Trophoblast cell (in vitro differentiated cells and primary cell): ENCODE results near the gene LY86.

Experiments
- DNase-seq, 2 donors: peaks; one replicate each; pipeline ENCODE4 v3.0.0-alpha.2; 2016
- H2AFZ ChIP-seq: 2 replicates; pipeline ENCODE4 v1.6.1; 2013; ENCODE audit warnings: low read length, moderate library complexity, mild to moderate bottlenecking; ENCODE audit not compliant: insufficient read depth, poor library complexity
- H2AK5ac ChIP-seq: 2 replicates; pipeline ENCODE4 v1.6.1; 2013; ENCODE audit warnings: mild to moderate bottlenecking, low read length
- H2BK120ac ChIP-seq: 2 replicates; pipeline ENCODE4 v1.6.1; 2013; ENCODE audit warnings: low read length, mild to moderate bottlenecking, moderate library complexity; ENCODE audit not compliant: insufficient read depth, poor library complexity
- H2BK12ac ChIP-seq: 2 replicates; pipeline ENCODE4 v1.6.1; 2013; ENCODE audit warnings: mild to moderate bottlenecking, low read length, moderate library complexity
- H2BK5ac ChIP-seq: 2 replicates; pipeline ENCODE4 v1.6.1; 2013; ENCODE audit warnings: low read length, low read depth, moderate library complexity, mild to moderate bottlenecking; ENCODE audit not compliant: poor library complexity
- H3K14ac ChIP-seq: 2 replicates; pipeline ENCODE4 v1.6.1; 2013; ENCODE audit warnings: mild to moderate bottlenecking, low read length
- H3K18ac ChIP-seq: 2 replicates; pipeline ENCODE4 v1.6.1; 2013; ENCODE audit warnings: mild to moderate bottlenecking, low read length
- H3K23ac ChIP-seq: 2 replicates; pipeline ENCODE4 v1.6.1; 2013; ENCODE audit warnings: low read length
- H3K27ac ChIP-seq: 2 replicates; pipeline ENCODE4 v1.5.1; 2013; ENCODE audit warnings: low read depth, mild to moderate bottlenecking, inconsistent platforms, low read length, moderate library complexity
- H3K27me3 ChIP-seq: 2 replicates; pipeline ENCODE4 v1.6.1; 2013; ENCODE audit warnings: inconsistent platforms, mild to moderate bottlenecking, low read length, moderate library complexity; ENCODE audit not compliant: insufficient read depth
- H3K36me3 ChIP-seq, 2 experiments: 1 replicate in 1 of 2; 2 replicates in 1 of 2; pipeline ENCODE4 v1.6.1; 2013; ENCODE audit warnings: low read length in 2 of 2, mild to moderate bottlenecking in 2 of 2, moderate library complexity in 1 of 2; ENCODE audit not compliant: insufficient read depth in 2 of 2, control insufficient read depth in 1 of 2
- H3K4ac ChIP-seq: 2 replicates; pipeline ENCODE4 v1.6.1; 2013; ENCODE audit warnings: low read depth, mild to moderate bottlenecking, low read length, moderate library complexity
- H3K4me1 ChIP-seq, 2 experiments: 1 replicate in 1 of 2; 2 replicates in 1 of 2; pipeline ENCODE4 v1.6.1; 2013; ENCODE audit warnings: low read length in 2 of 2, mild to moderate bottlenecking in 2 of 2, moderate library complexity in 1 of 2; ENCODE audit not compliant: insufficient read depth in 2 of 2, control insufficient read depth in 1 of 2
- H3K4me2 ChIP-seq: 2 replicates; pipeline ENCODE4 v1.6.1; 2013; ENCODE audit warnings: inconsistent platforms, mild to moderate bottlenecking, low read length, moderate library complexity
- H3K4me3 ChIP-seq: 2 replicates; pipeline ENCODE4 v1.5.1; 2013; ENCODE audit warnings: mild to moderate bottlenecking, low read depth, low read length, inconsistent platforms
- H3K79me1 ChIP-seq: one replicate; pipeline ENCODE4 v1.6.1; 2013; ENCODE audit warnings: low read length
- H3K79me2 ChIP-seq: 2 replicates; pipeline ENCODE4 v1.6.1; 2013; ENCODE audit warnings: low read length, mild to moderate bottlenecking; ENCODE audit not compliant: control insufficient read depth, insufficient read depth, poor library complexity
- H3K9ac ChIP-seq: 2 replicates; pipeline ENCODE4 v1.6.1; 2013; ENCODE audit warnings: mild to moderate bottlenecking, low read length
- H3K9me3 ChIP-seq: 2 replicates; pipeline ENCODE4 v1.6.1; 2013; ENCODE audit warnings: low read depth, mild to moderate bottlenecking, control low read depth, inconsistent platforms, low read length; ENCODE audit not compliant: insufficient read depth
- H4K12ac ChIP-seq: 2 replicates; pipeline ENCODE4 v1.6.1; 2013; ENCODE audit warnings: low read depth, mild to moderate bottlenecking, low read length, moderate library complexity
- H4K8ac ChIP-seq: 2 replicates; pipeline ENCODE4 v1.6.1; 2013; ENCODE audit warnings: low read depth, mild to moderate bottlenecking, low read length, moderate library complexity
- H4K91ac ChIP-seq: one replicate; pipeline ENCODE4 v1.6.1; 2013; ENCODE audit warnings: low read depth, mild to moderate bottlenecking, low read length, moderate library complexity
- WGBS: extraction: QIAGEN DNeasy Blood & Tissue Kit; methylation state at CpG from one replicate; pipeline ENCODE4 v1.1.7; 2013; ENCODE audit warnings: missing lambda C conversion rate; ENCODE audit not compliant: insufficient read length, insufficient coverage; ENCODE audit errors: extremely low coverage; 5-methylcytosine and 5-hydroxymethylcytosine counted together

Gene LY86

DNA sequence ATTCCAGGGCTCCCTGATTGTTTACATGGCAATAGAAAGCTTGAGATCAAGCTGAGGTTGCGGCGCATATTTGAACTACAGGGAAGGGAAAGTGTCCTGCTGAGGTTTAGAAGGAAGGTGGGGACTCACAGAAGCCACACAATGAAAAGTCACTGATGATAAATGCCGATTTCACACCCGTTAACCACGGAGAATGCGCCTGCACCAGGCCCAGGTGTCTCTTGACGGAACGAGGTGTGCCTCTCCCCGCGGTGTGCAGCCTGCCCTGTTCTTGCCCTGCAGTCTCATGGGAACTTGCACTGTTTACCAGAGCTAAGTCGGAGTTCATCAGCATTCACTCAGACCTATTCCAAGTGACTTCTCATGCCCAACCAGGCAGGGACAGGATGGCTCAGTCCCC, 90.3 kb downstream of the LY86 start:
- no peaks in the 10 kb centered on the region for H3K9me3 ChIP-seq
- DNase-seq: no peak
- H2BK12ac ChIP-seq: no peak overlapping the region
- no peak overlapping the region for H3K4me2 ChIP-seq
- H2AK5ac ChIP-seq: no peak overlapping the region
- no peak overlapping the region for H3K9ac ChIP-seq
- no peaks in the 10 kb centered on the region for H3K36me3 ChIP-seq
- WGBS: no CpG with 5 or more reads among the region's 11 CpGs
- no peaks in the 10 kb centered on the region for H3K27me3 ChIP-seq
- peaks cover 7% of the 10 kb centered on the region for H3K79me1 ChIP-seq
- no peak overlapping the region for H3K4me3 ChIP-seq
- H3K4ac ChIP-seq: no peak overlapping the region
- H2BK120ac ChIP-seq: no peak overlapping the region
- no peak overlapping the region for H3K14ac ChIP-seq
- no peak overlapping the region for H3K18ac ChIP-seq
- H4K12ac ChIP-seq: no peak overlapping the region
- H3K27ac ChIP-seq: no peak overlapping the region
- H2AFZ ChIP-seq: no peak overlapping the region
- H4K91ac ChIP-seq: no peak overlapping the region
- H4K8ac ChIP-seq: no peak overlapping the region
- no peak overlapping the region for H2BK5ac ChIP-seq
- peaks cover 0 to 2% of the 10 kb centered on the region in 2 experiments for H3K4me1 ChIP-seq
- no peaks in the 10 kb centered on the region for H3K79me2 ChIP-seq
- no peak overlapping the region for H3K23ac ChIP-seq

DNA sequence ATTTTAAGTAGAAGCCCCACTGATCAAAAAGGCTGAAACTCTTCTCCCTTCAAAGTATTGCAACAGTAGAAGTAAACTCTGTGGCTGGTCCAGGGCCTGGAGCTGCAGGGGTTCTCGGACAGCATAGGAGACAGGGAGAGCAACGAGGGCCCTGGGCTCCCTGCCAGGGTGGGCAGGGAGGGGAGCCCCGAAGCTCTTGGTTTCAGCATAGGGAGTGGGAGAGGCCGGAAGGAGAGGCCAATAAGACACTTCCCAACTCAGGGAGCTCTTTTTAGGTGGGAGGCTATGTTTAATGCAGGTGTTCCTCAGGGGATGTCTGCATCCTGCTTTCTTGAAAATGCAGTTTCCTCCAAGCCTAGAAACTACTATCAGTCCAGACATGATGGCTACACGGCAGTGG, 91.1 kb downstream of the LY86 start:
- no peaks in the 10 kb centered on the region for H3K79me2 ChIP-seq
- H2AFZ ChIP-seq: no peak overlapping the region
- H3K4ac ChIP-seq: no peak overlapping the region
- no peak overlapping the region for H3K14ac ChIP-seq
- peaks cover 0 to 2% of the 10 kb centered on the region in 2 experiments for H3K4me1 ChIP-seq
- H3K9ac ChIP-seq: no peak overlapping the region
- peak overlapping the region; percentile 0 for H2BK120ac ChIP-seq
- no peaks in the 10 kb centered on the region for H3K27me3 ChIP-seq
- DNase-seq: no peak
- no peak overlapping the region for H2BK5ac ChIP-seq
- no peak overlapping the region for H4K91ac ChIP-seq
- H3K18ac ChIP-seq: no peak overlapping the region
- peaks cover 7% of the 10 kb centered on the region for H3K79me1 ChIP-seq
- H3K9me3 ChIP-seq: no peaks in the 10 kb centered on the region
- no peaks in the 10 kb centered on the region for H3K36me3 ChIP-seq
- H2BK12ac ChIP-seq: no peak overlapping the region
- no peak overlapping the region for H3K4me3 ChIP-seq
- no peak overlapping the region for H4K12ac ChIP-seq
- no peak overlapping the region for H3K27ac ChIP-seq
- no peak overlapping the region for H2AK5ac ChIP-seq
- no CpG with 5 or more reads among the region's 5 CpGs for WGBS
- no peak overlapping the region for H4K8ac ChIP-seq
- H3K23ac ChIP-seq: no peak overlapping the region
- H3K4me2 ChIP-seq: no peak overlapping the region

DNA sequence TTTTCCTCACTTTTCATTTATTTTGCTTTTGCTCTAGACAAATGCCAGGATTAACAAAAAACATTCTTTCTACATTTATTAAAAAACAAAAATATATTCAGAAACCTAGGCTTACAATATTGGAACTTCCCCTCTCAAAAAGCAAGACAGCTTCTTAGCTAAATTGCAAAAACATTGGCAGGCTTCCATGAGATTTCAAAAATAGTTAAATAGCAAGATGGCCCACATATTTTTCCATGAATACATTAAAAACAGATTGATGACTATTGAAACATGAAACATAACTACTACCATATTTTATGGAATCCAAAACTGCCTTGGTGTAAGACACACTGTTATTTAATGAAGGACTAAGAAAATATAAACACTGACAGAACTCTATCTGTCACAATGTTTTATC, 92.0 kb downstream of the LY86 start:
- Histone ChIP-seq H3K27me3 (no peaks in the 10 kb centered on the region), H4K8ac (no peak overlapping the region), H3K4ac (no peak overlapping the region), H3K4me3 (no peak overlapping the region), H2AFZ (no peak overlapping the region), H3K36me3 (no peaks in the 10 kb centered on the region), H3K4me2 (no peak overlapping the region), H3K9me3 (no peaks in the 10 kb centered on the region), H3K4me1 (peaks cover 0 to 2% of the 10 kb centered on the region in 2 experiments), H3K27ac (no peak overlapping the region), H3K18ac (no peak overlapping the region), H2BK5ac (no peak overlapping the region), H3K9ac (no peak overlapping the region), H3K79me2 (no peaks in the 10 kb centered on the region), H3K14ac (no peak overlapping the region), H4K91ac (no peak overlapping the region), H2AK5ac (no peak overlapping the region), H2BK120ac (no peak overlapping the region), H3K23ac (no peak overlapping the region), H3K79me1 (peaks cover 7% of the 10 kb centered on the region), H4K12ac (no peak overlapping the region), H2BK12ac (no peak overlapping the region)
- no peak for DNase-seq

DNA sequence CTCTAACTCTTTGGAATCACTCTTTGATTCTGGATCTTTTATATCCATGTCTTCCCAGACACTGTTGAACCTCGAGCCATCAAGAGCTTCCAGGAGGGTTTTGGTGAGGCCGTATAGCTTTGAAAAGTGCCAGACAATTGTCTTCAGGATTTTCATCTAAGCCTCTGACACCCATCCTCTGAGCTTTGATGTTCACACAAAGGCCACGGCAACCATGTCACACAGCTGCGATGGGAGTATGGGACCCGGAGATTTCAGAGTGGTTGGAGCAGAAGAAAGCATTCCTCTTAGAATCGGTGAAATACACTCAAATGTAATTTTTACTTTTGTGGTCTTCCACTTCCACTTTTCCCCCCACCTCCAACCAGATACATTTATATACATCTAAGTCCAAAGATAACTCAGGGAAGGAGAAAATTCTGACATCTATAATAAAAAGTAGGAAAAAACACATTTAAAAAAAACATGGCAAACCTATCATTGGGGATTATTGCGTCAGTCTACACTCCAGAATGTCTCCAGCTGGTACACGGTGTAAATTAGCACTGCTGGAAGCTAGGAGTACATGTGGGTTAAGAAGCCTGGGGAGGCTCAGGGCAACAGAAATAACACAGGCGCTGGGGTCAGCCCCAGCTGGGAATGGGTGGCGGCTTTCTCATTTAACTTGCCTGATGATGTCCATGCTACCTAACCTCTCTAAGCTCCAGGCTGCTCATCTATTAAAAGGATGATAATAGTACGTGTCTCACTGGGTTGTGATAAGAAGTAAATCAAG, 92.7 kb downstream of the LY86 start:
- H3K36me3 ChIP-seq: no peaks in the 10 kb centered on the region
- H2AFZ ChIP-seq: no peak overlapping the region
- no peak overlapping the region for H3K27ac ChIP-seq
- no peak overlapping the region for H4K91ac ChIP-seq
- DNase-seq: no peak
- no peak overlapping the region for H3K4ac ChIP-seq
- H2BK12ac ChIP-seq: no peak overlapping the region
- H3K23ac ChIP-seq: no peak overlapping the region
- H3K4me3 ChIP-seq: no peak overlapping the region
- H3K18ac ChIP-seq: no peak overlapping the region
- WGBS: no CpG with 5 or more reads among the region's 11 CpGs
- H3K4me1 ChIP-seq: peaks cover 0 to 2% of the 10 kb centered on the region in 2 experiments
- H2AK5ac ChIP-seq: no peak overlapping the region
- no peak overlapping the region for H4K8ac ChIP-seq
- H4K12ac ChIP-seq: no peak overlapping the region
- no peak overlapping the region for H3K14ac ChIP-seq
- H3K79me2 ChIP-seq: no peaks in the 10 kb centered on the region
- H3K27me3 ChIP-seq: no peaks in the 10 kb centered on the region
- no peak overlapping the region for H3K4me2 ChIP-seq
- H3K79me1 ChIP-seq: peaks cover 7% of the 10 kb centered on the region
- H3K9ac ChIP-seq: no peak overlapping the region
- no peak overlapping the region for H2BK120ac ChIP-seq
- H3K9me3 ChIP-seq: no peaks in the 10 kb centered on the region
- H2BK5ac ChIP-seq: no peak overlapping the region
